CD4-positive, CD25-positive, alpha-beta regulatory T cell (primary cell): ENCODE results near the gene EDC3. TPM values are rescaled to one million over a fixed set of nuclear protein-coding genes. Genes with fewer than 3 reads are reported as not detected.
A peak's percentile ranks its signal among the peaks of the same experiment; 100 is the strongest.

Source experiments
- ATAC-seq, 2 donors: fragments of 150-1000 bp; cut with Tn5 transposase; one replicate each; pipeline ENCODE4 v1.10.0; 2021; ENCODE audit warnings: low read depth in 2 of 2, moderate number of reproducible peaks in 2 of 2, moderate library complexity in 1 of 2
- DNase-seq, 3 donors: peaks; one replicate each; pipeline versions ENCODE4 v3.0.0 to v3.0.0-alpha.2; 2012 to 2022; ENCODE audit warnings: mixed read lengths in 1 of 3
- H3K27ac ChIP-seq: one replicate; pipeline ENCODE4 v1.7.0; 2013; ENCODE audit warnings: mild to moderate bottlenecking, low read length; ENCODE audit not compliant: insufficient read depth, poor library complexity, severe bottlenecking
- H3K27me3 ChIP-seq: one replicate; pipeline ENCODE4 v1.7.0; 2013; ENCODE audit warnings: low read length; ENCODE audit not compliant: control insufficient read depth, insufficient read depth
- H3K36me3 ChIP-seq: one replicate; pipeline ENCODE4 v1.7.0; 2013; ENCODE audit warnings: mild to moderate bottlenecking, low read length, moderate library complexity; ENCODE audit not compliant: control insufficient read depth, insufficient read depth
- H3K4me1 ChIP-seq: 2 replicates; pipeline ENCODE4 v1.7.0; 2013; ENCODE audit warnings: mild to moderate bottlenecking, low read length; ENCODE audit not compliant: insufficient read depth, control insufficient read depth, poor library complexity, severe bottlenecking
- H3K4me3 ChIP-seq: one replicate; pipeline ENCODE4 v1.7.0; 2013; ENCODE audit warnings: low read depth, mild to moderate bottlenecking, low read length, moderate library complexity
- H3K9me3 ChIP-seq, 2 experiments: 1 replicate in 1 of 2; 2 replicates in 1 of 2; pipeline ENCODE4 v1.7.0; 2013; ENCODE audit warnings: low read length in 2 of 2, mild to moderate bottlenecking in 1 of 2, moderate library complexity in 1 of 2; ENCODE audit not compliant: control insufficient read depth in 2 of 2
- H3K27ac Mint-ChIP-seq, 3 donors: one replicate each; pipeline ENCODE4 v1.8.0; 2020 to 2022; ENCODE audit warnings: mild to moderate bottlenecking in 3 of 3, mixed read lengths in 3 of 3, moderate library complexity in 2 of 3
- H3K27me3 Mint-ChIP-seq: one replicate; pipeline ENCODE4 v1.8.0; 2022; ENCODE audit warnings: mild to moderate bottlenecking, mixed read lengths
- H3K36me3 Mint-ChIP-seq: one replicate; pipeline ENCODE4 v1.8.0; 2020; ENCODE audit warnings: mixed read lengths
- H3K4me1 Mint-ChIP-seq, 4 donors: one replicate each; pipeline ENCODE4 v1.8.0; 2020 to 2022; ENCODE audit warnings: mixed read lengths in 4 of 4, mild to moderate bottlenecking in 1 of 4
- H3K4me3 Mint-ChIP-seq, 4 donors: one replicate each; pipeline ENCODE4 v1.8.0; 2020 to 2022; ENCODE audit warnings: mild to moderate bottlenecking in 4 of 4, mixed read lengths in 4 of 4, moderate library complexity in 3 of 4
- H3K9me3 Mint-ChIP-seq, 7 donors: one replicate each; pipeline ENCODE4 v1.8.0; 2020 to 2022; ENCODE audit warnings: mixed read lengths in 7 of 7, mild to moderate bottlenecking in 3 of 7, moderate library complexity in 2 of 7
- polyA plus RNA-seq, 4 donors: library from polyadenylated mRNA; unstranded; fragments of 300-500 nt; fragmentation: Illumina TruSeq; gene quantifications; one replicate each; pipeline ENCODE4 v1.2.3, GENCODE V29; 2021
- total RNA-seq: library from RNA; stranded (reverse); gene quantifications from one replicate; pipeline ENCODE4 v1.2.3, GENCODE V29; 2022

EDC3 gene
- total and polyA plus RNA-seq, 5 donors from 2014 or later = 22.2 to 30.2 (median 25.9) TPM

- Mint-ChIP-seq H3K27me3 (no peaks in the 10 kb centered on the region), H3K36me3 (no peaks in the 10 kb centered on the region), H3K4me3 (no peak overlapping the region), H3K9me3 (no peaks in the 10 kb centered on the region), H3K4me1 (peaks cover 0 to 12% (median 9%) of the 10 kb centered on the region in 4 donors), H3K27ac (no peak overlapping the region)
- Histone ChIP-seq H3K9me3 (no peaks in the 10 kb centered on the region), H3K4me1 (peaks cover 15% of the 10 kb centered on the region), H3K27ac (no peak overlapping the region), H3K36me3 (no peaks in the 10 kb centered on the region), H3K27me3 (no peaks in the 10 kb centered on the region), H3K4me3 (no peak overlapping the region)
- DNase-seq (no peak), ATAC-seq (no peak)
These were observed 84.0 kb downstream of the EDC3 start for GRCh38 chr15:74611834-74612233.

- no peak overlapping the region for H3K4me3 ChIP-seq
- H3K36me3 ChIP-seq = no peaks in the 10 kb centered on the region
- H3K27me3 ChIP-seq = no peaks in the 10 kb centered on the region
- ATAC-seq (no peak), DNase-seq (no peak)
- H3K9me3 ChIP-seq = no peaks in the 10 kb centered on the region
- peaks cover 10% of the 10 kb centered on the region for H3K4me1 ChIP-seq
- Mint-ChIP-seq H3K4me1 (peaks cover 0 to 7% (median 4%) of the 10 kb centered on the region in 4 donors), H3K36me3 (no peaks in the 10 kb centered on the region), H3K4me3 (peak overlapping the region in 1 of 4 donors; percentile 27), H3K27ac (no peak overlapping the region), H3K9me3 (no peaks in the 10 kb centered on the region), H3K27me3 (no peaks in the 10 kb centered on the region)
- H3K27ac ChIP-seq = no peak overlapping the region
These were observed 84.5 kb downstream of the EDC3 start for GRCh38 chr15:74611341-74611740.

- Histone ChIP-seq H3K27ac (no peak overlapping the region), H3K4me1 (peaks cover 6% of the 10 kb centered on the region), H3K9me3 (no peaks in the 10 kb centered on the region), H3K36me3 (no peaks in the 10 kb centered on the region), H3K27me3 (no peaks in the 10 kb centered on the region), H3K4me3 (no peak overlapping the region)
- DNase-seq = no peak
- no peak overlapping the region for H3K4me3 Mint-ChIP-seq
- peaks cover 0 to 7% (median 4%) of the 10 kb centered on the region in 4 donors for H3K4me1 Mint-ChIP-seq
- H3K9me3 Mint-ChIP-seq = no peaks in the 10 kb centered on the region
- no peaks in the 10 kb centered on the region for H3K27me3 Mint-ChIP-seq
- H3K27ac Mint-ChIP-seq = no peak overlapping the region
- ATAC-seq = no peak
- H3K36me3 Mint-ChIP-seq = no peaks in the 10 kb centered on the region
These were observed 85.4 kb downstream of the EDC3 start for GRCh38 chr15:74610302-74610951.

- Histone ChIP-seq H3K27ac (no peak overlapping the region), H3K4me3 (no peak overlapping the region), H3K27me3 (no peaks in the 10 kb centered on the region), H3K9me3 (no peaks in the 10 kb centered on the region), H3K36me3 (no peaks in the 10 kb centered on the region), H3K4me1 (peaks cover 1% of the 10 kb centered on the region)
- H3K27me3 Mint-ChIP-seq = no peaks in the 10 kb centered on the region
- ATAC-seq = no peak
- H3K36me3 Mint-ChIP-seq = no peaks in the 10 kb centered on the region
- no peaks in the 10 kb centered on the region for H3K9me3 Mint-ChIP-seq
- no peak for DNase-seq
- H3K4me3 Mint-ChIP-seq = no peak overlapping the region
- peaks cover 0 to 7% (median 5%) of the 10 kb centered on the region in 4 donors for H3K4me1 Mint-ChIP-seq
- no peak overlapping the region for H3K27ac Mint-ChIP-seq
These were observed 85.9 kb downstream of the EDC3 start for GRCh38 chr15:74609938-74610301.

- ATAC-seq = no peak
- no peak overlapping the region for H3K27ac Mint-ChIP-seq
- no peaks in the 10 kb centered on the region for H3K27me3 ChIP-seq
These were observed 87.0 kb downstream of the EDC3 start for GRCh38 chr15:74608786-74609185.

GRCh38 chr15:74605795-74606150 lies 90.1 kb downstream of the EDC3 start:
- H3K36me3 Mint-ChIP-seq = no peaks in the 10 kb centered on the region
- Histone ChIP-seq H3K9me3 (no peaks in the 10 kb centered on the region), H3K4me3 (no peak overlapping the region), H3K36me3 (no peaks in the 10 kb centered on the region), H3K4me1 (no peaks in the 10 kb centered on the region), H3K27me3 (no peaks in the 10 kb centered on the region), H3K27ac (no peak overlapping the region)
- H3K4me3 Mint-ChIP-seq = no peak overlapping the region
- no peak overlapping the region for H3K27ac Mint-ChIP-seq
- H3K9me3 Mint-ChIP-seq = no peaks in the 10 kb centered on the region
- DNase-seq = no peak
- H3K27me3 Mint-ChIP-seq = no peaks in the 10 kb centered on the region
- H3K4me1 Mint-ChIP-seq = peaks cover 0 to 3% (median 0%) of the 10 kb centered on the region in 4 donors
- no peak for ATAC-seq

More at GRCh38 chr15:74608786-74609185, 87.0 kb downstream of the EDC3 start:
- no peak overlapping the region for H3K4me3 Mint-ChIP-seq
- H3K36me3 Mint-ChIP-seq = no peaks in the 10 kb centered on the region
- H3K4me1 Mint-ChIP-seq = peaks cover 0 to 6% (median under 1%) of the 10 kb centered on the region in 4 donors
- no peak for DNase-seq
- Histone ChIP-seq H3K27ac (no peak overlapping the region), H3K4me1 (no peaks in the 10 kb centered on the region), H3K36me3 (no peaks in the 10 kb centered on the region), H3K9me3 (no peaks in the 10 kb centered on the region), H3K4me3 (no peak overlapping the region)
- H3K27me3 Mint-ChIP-seq = no peaks in the 10 kb centered on the region
- no peaks in the 10 kb centered on the region for H3K9me3 Mint-ChIP-seq

- peak overlapping the region in 1 of 3 donors; percentile 63 for H3K27ac Mint-ChIP-seq
These were observed 90.6 kb downstream of the EDC3 start for GRCh38 chr15:74604983-74605794.

More at GRCh38 chr15:74604983-74605794, 90.6 kb downstream of the EDC3 start:
- Mint-ChIP-seq H3K27me3 (no peaks in the 10 kb centered on the region), H3K4me3 (no peak overlapping the region), H3K9me3 (no peaks in the 10 kb centered on the region), H3K36me3 (no peaks in the 10 kb centered on the region), H3K4me1 (peaks cover 0 to 3% (median 0%) of the 10 kb centered on the region in 4 donors)
- Histone ChIP-seq H3K27ac (no peak overlapping the region), H3K9me3 (no peaks in the 10 kb centered on the region), H3K27me3 (no peaks in the 10 kb centered on the region), H3K4me3 (no peak overlapping the region), H3K4me1 (no peaks in the 10 kb centered on the region), H3K36me3 (no peaks in the 10 kb centered on the region)
- ATAC-seq (no peak), DNase-seq (no peak)
